SIG-M5 treated with dmso at 0.1 percent for 504 hours (cell line): ENCODE data around the gene ZDHHC11B.

ENCODE experiments used
- DNase-seq: peaks from one replicate; lab custom pipeline; 2025; ENCODE audit not compliant: unreplicated experiment; lab: John Stamatoyannopoulos, UW

Gene ZDHHC11B

DNA sequence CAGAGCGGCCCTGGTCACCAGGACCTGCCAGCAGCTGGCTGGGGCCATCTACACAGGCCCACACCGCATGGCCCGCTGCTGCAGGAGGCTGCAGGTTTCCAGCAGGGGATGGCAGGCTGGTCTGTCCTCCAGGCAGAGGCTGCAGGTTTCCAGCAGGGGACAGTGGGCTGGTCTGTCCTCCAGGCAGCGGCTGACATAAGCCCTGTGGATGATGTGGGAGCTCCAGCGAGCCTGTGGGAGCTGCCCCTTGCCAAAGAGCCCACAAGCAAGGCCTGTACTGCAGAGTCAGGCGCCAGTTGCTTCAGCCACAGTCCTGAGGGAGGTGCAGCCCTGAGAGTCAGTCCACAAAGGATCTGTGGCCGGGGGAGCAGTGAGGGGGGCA is 109.9 kb downstream of the ZDHHC11B start:
- DNase-seq: no peak

DNA sequence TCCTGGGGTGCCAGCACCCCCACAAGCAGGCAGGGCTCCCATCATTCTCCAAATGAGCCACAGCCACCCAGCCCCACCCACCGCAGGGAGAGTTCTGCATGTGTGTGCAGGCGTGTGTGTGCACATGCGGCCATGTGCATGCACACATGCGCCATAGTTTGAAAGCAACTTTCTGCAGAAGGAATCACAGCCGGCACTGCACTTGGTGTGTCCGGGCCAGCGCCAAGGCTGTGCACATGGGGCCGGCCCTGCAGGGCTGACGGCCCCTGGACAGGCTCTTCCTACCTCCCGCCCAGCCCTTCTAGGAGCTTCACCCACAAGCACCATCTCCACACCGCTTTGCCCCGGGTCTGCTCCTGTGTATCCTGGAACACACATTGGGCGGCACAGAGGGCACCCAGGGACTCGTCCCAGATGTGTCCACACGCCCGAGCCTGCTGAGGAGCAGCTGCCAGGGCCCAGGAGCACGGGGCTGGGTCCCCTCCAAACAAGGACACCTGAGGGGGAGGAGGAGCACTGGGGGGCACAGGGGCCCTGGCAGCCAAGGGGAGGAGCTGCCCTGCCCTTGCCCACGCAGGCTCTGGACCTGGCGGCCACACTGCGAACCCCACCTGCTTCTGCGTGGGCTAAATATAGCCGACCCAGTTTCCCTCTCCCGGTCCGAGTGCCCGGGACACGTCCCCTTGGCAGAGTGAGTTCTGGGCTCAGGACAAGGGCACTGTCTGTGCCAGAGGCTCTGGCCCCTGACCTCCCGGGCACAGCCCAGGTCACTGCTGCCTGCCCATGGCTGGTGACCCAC is 110.5 kb downstream of the ZDHHC11B start:
- DNase-seq: no peak

GRCh38 chr5:673161-673830 is 111.2 kb downstream of the ZDHHC11B start:
- no peak for DNase-seq

DNA sequence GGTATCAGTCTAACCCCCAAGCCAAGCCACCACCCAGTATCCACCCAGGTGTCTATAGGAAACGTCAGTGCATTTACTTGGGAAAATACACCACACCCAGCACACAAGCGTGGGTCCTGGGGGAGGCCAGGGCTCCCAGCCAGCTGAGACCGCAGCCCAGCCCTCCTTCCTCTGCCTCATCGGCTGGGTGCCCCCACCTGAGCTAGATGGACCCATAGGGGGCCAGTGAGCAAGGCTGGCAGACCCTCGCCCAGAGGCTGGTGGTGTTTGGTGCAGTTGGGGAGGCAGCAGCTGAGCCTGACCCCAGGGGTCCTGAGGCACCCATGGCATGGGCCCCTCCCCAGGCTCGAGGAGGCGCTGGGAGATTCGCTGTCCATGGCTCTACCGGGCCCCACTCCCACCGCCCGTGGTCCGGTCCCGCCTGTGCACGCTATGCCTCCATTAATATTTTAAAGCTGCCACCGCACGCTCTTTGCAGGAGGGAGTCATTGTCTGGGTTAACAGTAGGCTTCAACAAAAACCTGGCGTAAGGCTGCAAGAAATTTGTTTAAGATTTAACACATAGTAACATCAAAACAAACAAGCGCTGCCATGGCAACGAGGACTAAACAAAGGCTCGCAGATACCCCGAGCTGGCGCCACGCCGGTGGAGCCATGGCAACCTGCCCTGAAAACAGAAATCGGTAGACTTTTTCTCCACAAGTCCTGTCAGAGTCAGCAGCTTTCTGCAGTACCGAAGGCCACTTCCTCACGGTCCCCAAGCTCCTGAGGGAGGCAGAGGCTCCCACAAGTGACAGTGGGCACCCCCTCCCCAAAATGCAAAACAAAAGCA is 112.0 kb downstream of the ZDHHC11B start:
- DNase-seq: peak; percentile 58

DNA sequence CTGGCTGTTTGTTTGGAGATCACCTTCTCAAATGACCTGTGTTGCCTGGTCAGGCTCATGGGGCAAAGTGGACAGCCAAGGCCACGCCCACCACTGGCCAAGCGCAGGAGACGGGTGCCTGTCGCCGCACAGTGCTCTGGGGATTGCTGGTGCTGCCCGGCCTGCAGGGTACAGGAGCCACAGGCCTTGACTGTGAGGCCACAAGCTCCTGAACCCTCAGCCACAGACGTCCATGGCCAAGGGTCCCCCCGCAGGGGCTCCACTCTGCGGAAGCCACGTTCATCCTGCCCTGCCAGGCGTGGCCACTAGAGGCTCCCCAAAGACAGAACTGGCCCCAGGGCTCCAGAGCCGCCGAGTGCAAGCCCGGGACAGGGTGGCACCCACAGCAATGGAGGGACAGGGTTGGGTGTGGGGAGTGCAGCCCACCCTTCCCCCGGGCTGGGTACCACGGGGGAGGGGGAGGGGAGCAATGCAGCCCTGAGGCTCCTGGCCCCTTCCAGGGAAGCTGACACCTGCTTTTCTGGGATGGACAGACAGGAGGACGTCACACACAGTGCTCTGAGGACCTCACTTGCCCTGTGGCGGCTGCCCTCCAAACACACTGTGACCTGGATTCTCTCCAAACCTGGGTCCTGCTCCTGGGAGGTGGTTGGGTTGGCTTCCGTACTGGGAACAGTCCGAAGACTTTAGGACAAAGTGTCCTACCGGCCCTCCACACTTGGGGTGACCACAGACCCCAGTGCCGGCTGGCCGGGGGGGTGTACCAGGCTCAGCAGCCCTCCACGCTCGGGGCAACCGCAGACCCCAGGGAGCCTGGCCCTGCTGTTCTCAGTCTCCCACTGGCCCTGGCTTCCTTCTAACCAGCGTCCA is 112.8 kb downstream of the ZDHHC11B start:
- peak; percentile 62 for DNase-seq

- DNase-seq: no peak
Observed at GRCh38 chr5:670396-671270, 113.9 kb downstream of the ZDHHC11B start.

- DNase-seq: no peak
Observed at GRCh38 chr5:669842-670395, 114.6 kb downstream of the ZDHHC11B start.

GRCh38 chr5:669111-669841 is 115.3 kb downstream of the ZDHHC11B start:
- DNase-seq: no peak

GRCh38 chr5:668283-668995 is 116.1 kb downstream of the ZDHHC11B start:
- DNase-seq: no peak

DNA sequence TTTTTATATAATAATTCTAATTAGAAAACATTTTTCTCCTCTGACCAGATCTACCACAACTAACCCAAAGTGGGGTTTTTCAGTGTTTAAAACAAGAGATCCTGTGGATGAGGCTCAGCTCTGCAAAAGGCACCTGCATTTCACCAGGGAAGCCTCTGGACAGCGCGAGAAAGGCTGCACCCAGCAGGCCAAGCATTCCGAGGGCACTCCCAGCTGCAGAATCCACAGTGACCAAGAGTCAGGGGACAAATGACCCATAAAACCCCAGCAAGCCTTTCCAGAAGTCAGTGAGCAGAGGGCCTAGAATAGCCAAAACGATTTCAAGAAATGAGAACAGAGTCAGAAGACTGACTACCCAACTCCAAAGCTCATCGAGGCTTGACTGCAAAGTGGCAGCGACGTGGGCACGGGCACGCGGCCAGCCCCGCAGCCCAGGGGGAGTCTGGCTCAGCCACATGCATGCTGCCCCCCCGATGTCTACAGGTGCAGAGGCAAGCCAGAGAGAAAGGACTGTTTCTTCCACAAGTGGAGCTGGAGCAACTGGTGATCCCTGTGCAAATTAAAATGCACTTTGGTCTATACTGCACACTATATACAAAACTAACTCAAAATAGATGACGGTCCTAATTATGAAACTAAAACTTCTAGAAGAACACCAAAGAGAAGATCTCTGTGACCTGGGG is 117.6 kb downstream of the ZDHHC11B start:
- no peak for DNase-seq

- no peak for DNase-seq
Observed at GRCh38 chr5:665956-666711, 118.4 kb downstream of the ZDHHC11B start.

DNA sequence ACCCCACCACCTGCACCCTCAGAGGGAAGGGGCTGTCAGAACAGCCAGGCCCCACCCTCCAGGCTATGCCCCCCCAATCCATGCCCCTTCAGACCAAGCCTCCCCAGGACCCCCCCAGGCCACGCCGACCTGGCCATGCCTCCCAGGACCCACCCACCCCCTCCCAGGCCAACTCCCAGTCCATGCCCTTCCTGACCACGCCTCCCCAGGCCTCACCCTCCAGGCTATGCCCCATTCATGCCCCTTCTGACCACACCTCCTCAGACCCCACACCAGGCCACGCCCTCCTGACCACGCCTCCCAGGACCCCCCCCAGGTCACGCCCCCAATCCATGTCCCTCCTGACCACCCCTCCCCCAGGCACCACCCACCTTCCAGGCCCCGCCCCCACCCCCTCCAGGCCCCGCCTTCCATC is 119.0 kb downstream of the ZDHHC11B start:
- no peak for DNase-seq

DNA sequence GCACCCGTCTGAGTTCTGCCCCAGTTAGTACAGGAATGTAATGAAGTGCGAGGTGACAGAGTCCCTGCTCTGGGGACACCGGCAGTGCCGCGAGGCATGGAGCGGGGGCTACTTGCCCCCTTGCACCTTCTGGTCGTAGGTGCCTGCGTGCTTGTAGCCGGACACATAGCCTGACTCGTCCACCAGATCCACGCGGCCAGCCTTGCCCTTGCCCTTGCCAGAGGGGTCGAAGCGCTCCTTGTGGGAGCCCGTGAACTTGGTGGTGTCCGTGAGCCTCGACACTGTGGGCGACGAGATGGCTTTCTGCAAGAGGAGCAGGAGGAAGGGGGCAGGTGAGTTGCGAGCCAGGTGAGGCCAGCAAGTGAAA is 119.6 kb downstream of the ZDHHC11B start:
- no peak for DNase-seq

GRCh38 chr5:664343-664993 is 120.1 kb downstream of the ZDHHC11B start:
- DNase-seq: no peak

DNA sequence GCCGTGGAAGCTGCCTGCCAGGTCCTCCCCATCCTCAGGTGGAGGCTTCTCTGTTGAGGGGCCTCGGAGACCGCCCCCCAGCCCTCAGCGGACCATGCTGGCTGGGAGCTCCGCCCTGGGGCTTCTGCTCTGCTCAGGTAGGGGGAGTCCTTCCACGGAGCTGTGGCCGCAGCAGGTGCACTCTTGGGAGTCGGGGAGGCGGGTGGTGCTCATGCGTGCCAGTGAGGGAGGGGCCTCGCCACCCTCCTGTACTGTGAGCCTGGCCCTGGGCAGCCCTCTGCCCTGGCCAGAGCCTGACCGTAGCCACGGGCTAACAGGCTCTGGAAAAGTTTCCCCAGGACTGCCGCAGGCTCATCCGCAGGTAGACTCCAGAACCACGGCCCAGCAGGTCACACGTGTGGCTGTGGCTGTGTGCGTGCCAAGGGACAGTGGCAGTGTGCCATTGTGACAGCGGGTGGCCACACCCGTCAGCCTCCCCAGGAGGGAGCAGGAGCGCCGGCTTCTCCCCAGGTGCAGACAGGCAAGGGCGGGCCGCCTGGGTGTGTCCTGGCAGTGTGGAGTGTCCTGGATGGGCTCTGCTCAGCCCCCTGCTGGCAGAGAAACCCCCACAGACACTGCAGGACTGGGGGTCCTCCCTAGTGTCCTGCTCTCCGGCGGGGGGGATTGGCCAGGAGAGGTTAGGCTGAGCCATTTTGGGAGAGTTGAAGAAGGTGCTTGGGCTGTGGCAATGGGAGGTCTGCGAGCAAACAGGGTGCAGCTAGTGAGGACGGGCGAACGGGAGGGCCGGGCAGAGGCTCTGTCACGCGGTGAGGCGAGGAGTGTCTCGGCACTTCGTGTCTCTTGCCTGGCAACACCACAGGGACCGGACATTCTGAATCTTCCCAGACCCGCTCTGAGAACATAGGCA is 120.8 kb downstream of the ZDHHC11B start:
- no peak for DNase-seq
